Activated naive CD4-positive, alpha-beta T cell treated with anti-CD3 and anti-CD28 coated beads, Interleukin-2, amount 50 U/mL, for 24 hours (primary cell): ENCODE measurements around the gene SCUBE2.

ENCODE experiments used
- H3K27ac Mint-ChIP-seq: one replicate; pipeline ENCODE4 v1.8.0; 2021; ENCODE audit warnings: mild to moderate bottlenecking, mixed read lengths
- H3K27me3 Mint-ChIP-seq: one replicate; pipeline ENCODE4 v1.8.0; 2021; ENCODE audit warnings: mixed read lengths
- H3K36me3 Mint-ChIP-seq: one replicate; pipeline ENCODE4 v1.8.0; 2021; ENCODE audit warnings: mixed read lengths
- H3K4me1 Mint-ChIP-seq: one replicate; pipeline ENCODE4 v1.8.0; 2021; ENCODE audit warnings: mixed read lengths
- H3K4me3 Mint-ChIP-seq: one replicate; pipeline ENCODE4 v1.8.0; 2021; ENCODE audit warnings: mild to moderate bottlenecking, mixed read lengths
- H3K9me3 Mint-ChIP-seq: one replicate; pipeline ENCODE4 v1.8.0; 2021; ENCODE audit warnings: mixed read lengths

Gene SCUBE2

DNA sequence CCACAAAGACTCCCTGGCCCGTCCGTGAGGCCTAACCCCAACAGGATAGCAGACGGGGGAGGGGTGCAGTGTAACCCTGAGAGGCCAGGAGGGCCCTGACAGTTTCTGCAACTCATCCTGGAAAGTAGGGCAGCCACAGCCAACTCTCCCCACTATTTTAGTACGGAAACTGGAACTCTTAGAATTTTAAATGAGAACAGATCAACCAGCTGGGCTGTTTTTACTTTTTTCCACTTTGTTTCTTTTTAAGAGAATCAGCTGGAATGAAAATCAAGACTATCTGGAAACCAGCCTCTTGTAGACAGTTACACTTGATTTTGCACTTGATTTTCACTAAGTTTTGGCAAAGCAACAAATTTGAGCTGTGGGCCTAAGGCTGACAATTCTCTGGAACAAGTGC lies 44.9 kb downstream of the SCUBE2 start:
- Mint-ChIP-seq H3K9me3 (no peaks in the 10 kb centered on the region), H3K4me1 (no peaks in the 10 kb centered on the region)

GRCh38 chr11:9042488-9042887 lies 48.9 kb downstream of the SCUBE2 start:
- Mint-ChIP-seq H3K36me3 (no peaks in the 10 kb centered on the region), H3K4me3 (no peak overlapping the region), H3K4me1 (no peaks in the 10 kb centered on the region), H3K27me3 (peaks cover 2% of the 10 kb centered on the region), H3K27ac (no peak overlapping the region), H3K9me3 (no peaks in the 10 kb centered on the region)

More for the DNA sequence above, 44.9 kb downstream of the SCUBE2 start:
- H3K27me3 Mint-ChIP-seq = no peaks in the 10 kb centered on the region
- no peaks in the 10 kb centered on the region for H3K36me3 Mint-ChIP-seq
- no peak overlapping the region for H3K27ac Mint-ChIP-seq
- no peak overlapping the region for H3K4me3 Mint-ChIP-seq

- no peaks in the 10 kb centered on the region for H3K36me3 Mint-ChIP-seq
- H3K4me1 Mint-ChIP-seq = no peaks in the 10 kb centered on the region
- H3K27me3 Mint-ChIP-seq = peaks cover 2% of the 10 kb centered on the region
- no peak overlapping the region for H3K4me3 Mint-ChIP-seq
- H3K27ac Mint-ChIP-seq = no peak overlapping the region
- H3K9me3 Mint-ChIP-seq = no peaks in the 10 kb centered on the region
These were observed 49.7 kb downstream of the SCUBE2 start for GRCh38 chr11:9041747-9042146.

- Mint-ChIP-seq H3K36me3 (no peaks in the 10 kb centered on the region), H3K27ac (no peak overlapping the region), H3K4me1 (no peaks in the 10 kb centered on the region), H3K9me3 (no peaks in the 10 kb centered on the region), H3K4me3 (no peak overlapping the region), H3K27me3 (peaks cover 2% of the 10 kb centered on the region)
These were observed 51.0 kb downstream of the SCUBE2 start for GRCh38 chr11:9040410-9040809.

- Mint-ChIP-seq H3K36me3 (no peaks in the 10 kb centered on the region), H3K4me3 (no peak overlapping the region), H3K27me3 (peaks cover 2% of the 10 kb centered on the region), H3K4me1 (no peaks in the 10 kb centered on the region), H3K9me3 (no peaks in the 10 kb centered on the region), H3K27ac (no peak overlapping the region)
These were observed 51.5 kb downstream of the SCUBE2 start for GRCh38 chr11:9039863-9040262.

DNA sequence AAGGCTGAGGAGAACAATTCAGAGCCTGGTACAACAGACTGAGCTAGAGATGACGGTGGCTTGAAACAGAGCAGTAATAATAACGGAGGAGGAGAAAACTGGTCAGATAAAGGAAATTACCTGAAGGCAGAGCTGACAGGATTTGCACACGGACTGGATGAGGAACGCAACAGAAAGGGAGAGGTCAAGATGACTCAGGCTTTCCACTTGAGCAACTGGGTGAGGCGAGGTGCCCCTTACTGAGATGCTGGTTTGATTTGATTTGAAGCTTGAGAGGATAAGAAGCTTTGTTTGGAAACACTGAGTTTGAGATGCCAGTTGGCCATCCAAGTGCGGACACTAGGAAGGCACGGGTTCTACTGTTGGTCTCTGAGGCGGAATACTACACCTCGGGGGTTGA lies 52.2 kb downstream of the SCUBE2 start:
- H3K27ac Mint-ChIP-seq = no peak overlapping the region
- H3K4me1 Mint-ChIP-seq = no peaks in the 10 kb centered on the region
- H3K9me3 Mint-ChIP-seq = no peaks in the 10 kb centered on the region
- peaks cover 2% of the 10 kb centered on the region for H3K27me3 Mint-ChIP-seq
- no peaks in the 10 kb centered on the region for H3K36me3 Mint-ChIP-seq
- H3K4me3 Mint-ChIP-seq = no peak overlapping the region

DNA sequence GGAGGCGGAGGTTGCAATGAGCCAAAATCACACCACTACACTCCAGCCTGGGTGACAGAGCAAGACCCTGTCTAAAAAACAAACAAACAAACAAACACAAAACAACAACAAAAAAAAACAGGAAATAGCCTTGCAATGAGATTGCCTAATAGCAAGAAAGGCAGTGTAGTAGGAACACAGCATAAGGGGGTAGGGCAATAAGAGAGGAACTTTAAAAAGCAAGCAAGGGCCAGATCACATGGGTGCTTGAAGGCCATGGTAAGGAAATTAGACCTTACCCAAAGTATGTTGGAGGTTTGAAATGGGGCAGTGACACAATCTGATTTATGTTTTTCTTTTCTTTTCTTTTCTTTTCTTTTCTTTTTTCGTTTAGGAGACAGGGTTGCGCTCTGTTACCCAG lies 52.9 kb downstream of the SCUBE2 start:
- no peak overlapping the region for H3K4me3 Mint-ChIP-seq
- no peaks in the 10 kb centered on the region for H3K36me3 Mint-ChIP-seq
- H3K27me3 Mint-ChIP-seq = peaks cover 2% of the 10 kb centered on the region
- no peak overlapping the region for H3K27ac Mint-ChIP-seq
- H3K4me1 Mint-ChIP-seq = no peaks in the 10 kb centered on the region
- no peaks in the 10 kb centered on the region for H3K9me3 Mint-ChIP-seq

GRCh38 chr11:9037963-9038362 lies 53.4 kb downstream of the SCUBE2 start:
- Mint-ChIP-seq H3K27me3 (peaks cover 2% of the 10 kb centered on the region), H3K27ac (no peak overlapping the region), H3K36me3 (no peaks in the 10 kb centered on the region), H3K4me1 (no peaks in the 10 kb centered on the region), H3K4me3 (no peak overlapping the region), H3K9me3 (no peaks in the 10 kb centered on the region)

- no peaks in the 10 kb centered on the region for H3K4me1 Mint-ChIP-seq
- no peaks in the 10 kb centered on the region for H3K36me3 Mint-ChIP-seq
- H3K27ac Mint-ChIP-seq = no peak overlapping the region
- no peaks in the 10 kb centered on the region for H3K9me3 Mint-ChIP-seq
- H3K27me3 Mint-ChIP-seq = peaks cover 2% of the 10 kb centered on the region
- no peak overlapping the region for H3K4me3 Mint-ChIP-seq
These were observed 54.2 kb downstream of the SCUBE2 start for GRCh38 chr11:9037046-9037780.

GRCh38 chr11:9030601-9031000 lies 60.8 kb downstream of the SCUBE2 start:
- H3K36me3 Mint-ChIP-seq = no peaks in the 10 kb centered on the region
- H3K4me3 Mint-ChIP-seq = no peak overlapping the region
- H3K9me3 Mint-ChIP-seq = no peaks in the 10 kb centered on the region
- no peaks in the 10 kb centered on the region for H3K27me3 Mint-ChIP-seq
- no peaks in the 10 kb centered on the region for H3K4me1 Mint-ChIP-seq
- no peak overlapping the region for H3K27ac Mint-ChIP-seq

- H3K4me3 Mint-ChIP-seq = no peak overlapping the region
- no peaks in the 10 kb centered on the region for H3K27me3 Mint-ChIP-seq
- no peaks in the 10 kb centered on the region for H3K36me3 Mint-ChIP-seq
- H3K9me3 Mint-ChIP-seq = no peaks in the 10 kb centered on the region
- no peak overlapping the region for H3K27ac Mint-ChIP-seq
- no peaks in the 10 kb centered on the region for H3K4me1 Mint-ChIP-seq
These were observed 62.0 kb downstream of the SCUBE2 start for GRCh38 chr11:9029422-9029821.

- Mint-ChIP-seq H3K27me3 (no peaks in the 10 kb centered on the region), H3K36me3 (no peaks in the 10 kb centered on the region), H3K9me3 (no peaks in the 10 kb centered on the region), H3K4me1 (no peaks in the 10 kb centered on the region), H3K27ac (no peak overlapping the region), H3K4me3 (no peak overlapping the region)
These were observed 62.8 kb downstream of the SCUBE2 start for GRCh38 chr11:9028581-9028980.

GRCh38 chr11:9025101-9025850 lies 66.1 kb downstream of the SCUBE2 start:
- no peaks in the 10 kb centered on the region for H3K27me3 Mint-ChIP-seq
- no peaks in the 10 kb centered on the region for H3K9me3 Mint-ChIP-seq
- H3K4me3 Mint-ChIP-seq = no peak overlapping the region
- H3K36me3 Mint-ChIP-seq = no peaks in the 10 kb centered on the region
- H3K4me1 Mint-ChIP-seq = no peaks in the 10 kb centered on the region
- no peak overlapping the region for H3K27ac Mint-ChIP-seq

- H3K9me3 Mint-ChIP-seq = no peaks in the 10 kb centered on the region
- no peak overlapping the region for H3K4me3 Mint-ChIP-seq
- H3K36me3 Mint-ChIP-seq = no peaks in the 10 kb centered on the region
- no peak overlapping the region for H3K27ac Mint-ChIP-seq
- H3K27me3 Mint-ChIP-seq = no peaks in the 10 kb centered on the region
- H3K4me1 Mint-ChIP-seq = peaks cover 3% of the 10 kb centered on the region
These were observed 68.3 kb downstream of the SCUBE2 start for GRCh38 chr11:9022961-9023680.

GRCh38 chr11:9020916-9021315 lies 70.5 kb downstream of the SCUBE2 start:
- Mint-ChIP-seq H3K9me3 (no peaks in the 10 kb centered on the region), H3K27me3 (no peaks in the 10 kb centered on the region), H3K4me1 (peaks cover 16% of the 10 kb centered on the region), H3K4me3 (no peak overlapping the region), H3K36me3 (no peaks in the 10 kb centered on the region), H3K27ac (no peak overlapping the region)

GRCh38 chr11:9019861-9020260 lies 71.5 kb downstream of the SCUBE2 start:
- H3K4me3 Mint-ChIP-seq = no peak overlapping the region
- peaks cover 16% of the 10 kb centered on the region for H3K4me1 Mint-ChIP-seq
- H3K36me3 Mint-ChIP-seq = no peaks in the 10 kb centered on the region
- no peaks in the 10 kb centered on the region for H3K27me3 Mint-ChIP-seq
- no peaks in the 10 kb centered on the region for H3K9me3 Mint-ChIP-seq
- no peak overlapping the region for H3K27ac Mint-ChIP-seq
